ENCODE data around the gene ADAM17.
"Not testable (repeated sequence)": the region's sequence is repeated elsewhere in the genome, so short reads cannot be mapped to it uniquely, and the experiment has no call there.

ADAM17 gene

DNA sequence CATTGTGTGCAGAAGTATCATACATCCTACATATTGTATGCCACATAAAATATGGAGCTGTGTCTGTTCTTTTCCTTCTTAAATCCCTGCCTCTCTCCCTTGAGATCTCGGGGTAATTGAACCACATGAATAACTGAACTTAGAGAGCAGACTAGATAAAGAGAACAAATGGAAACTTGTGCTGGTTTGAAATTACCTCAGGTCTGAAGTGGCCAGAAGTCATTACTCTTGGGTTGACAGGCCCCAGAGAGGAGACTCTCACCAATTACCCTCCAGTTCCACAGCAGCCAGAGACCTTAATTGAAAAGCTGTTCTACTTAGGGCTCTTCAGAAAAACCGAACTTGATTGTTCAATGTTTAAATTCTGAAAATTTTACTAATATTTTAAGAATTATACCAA lies 5.0 kb upstream of the ADAM17 start:
- DNase-seq = no peak

- DNase-seq = no peak
These were observed 3.3 kb upstream of the ADAM17 start for GRCh38 chr2:9558948-9559381.

DNA sequence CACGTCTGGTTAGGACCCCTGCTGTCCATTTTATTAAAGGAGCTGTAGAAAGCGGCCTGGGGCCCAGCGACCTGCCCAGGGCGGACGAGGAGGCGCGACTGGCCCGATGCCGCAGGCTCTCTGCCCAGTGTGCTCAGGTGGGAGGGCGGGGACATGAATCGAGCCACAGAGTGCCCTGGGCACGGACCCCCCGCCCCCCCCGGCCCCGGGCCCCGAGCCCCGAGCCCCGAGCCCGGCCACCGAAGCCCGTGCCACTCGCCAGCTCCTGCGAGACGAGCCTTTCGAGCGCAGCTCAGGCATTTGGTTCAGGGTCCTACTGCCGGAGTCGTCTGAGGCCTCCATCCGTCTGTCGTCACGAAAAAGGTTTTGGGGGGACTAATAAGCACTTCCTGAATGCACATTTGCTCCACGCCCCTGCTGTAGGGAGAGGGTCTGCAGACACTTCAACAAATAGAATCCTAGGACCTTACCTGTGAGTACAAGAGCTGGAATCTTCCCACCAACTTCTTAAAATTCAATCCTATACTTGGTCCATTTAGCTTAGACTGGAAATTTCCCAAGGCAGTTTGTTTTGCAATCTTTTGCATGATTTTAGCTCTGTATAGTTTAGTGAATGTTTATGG lies 602 bp upstream of the ADAM17 start:
- no peak for DNase-seq

DNA sequence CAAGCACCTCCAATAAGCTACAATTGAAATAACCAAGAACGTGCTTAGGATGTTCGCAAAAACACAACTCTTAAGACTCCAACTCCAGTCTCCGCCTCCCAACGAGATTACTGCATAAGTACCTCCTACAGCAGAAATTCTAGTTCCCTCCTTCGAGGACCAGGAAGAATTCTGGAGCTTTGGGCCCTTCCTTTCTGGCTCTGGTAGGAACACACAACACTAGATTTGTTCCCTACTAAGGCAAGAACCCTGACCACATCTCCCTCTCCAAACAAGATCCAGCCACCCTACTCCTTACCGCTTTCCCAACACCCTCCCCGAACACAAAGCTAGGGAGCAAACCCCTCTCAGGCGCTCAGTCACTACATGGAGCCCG lies 721 bp downstream of the ADAM17 start:
- DNase-seq = peak; percentile 20 to 43

- no peak for DNase-seq
These were observed 3.1 kb downstream of the ADAM17 start for GRCh38 chr2:9552219-9553178.

DNA sequence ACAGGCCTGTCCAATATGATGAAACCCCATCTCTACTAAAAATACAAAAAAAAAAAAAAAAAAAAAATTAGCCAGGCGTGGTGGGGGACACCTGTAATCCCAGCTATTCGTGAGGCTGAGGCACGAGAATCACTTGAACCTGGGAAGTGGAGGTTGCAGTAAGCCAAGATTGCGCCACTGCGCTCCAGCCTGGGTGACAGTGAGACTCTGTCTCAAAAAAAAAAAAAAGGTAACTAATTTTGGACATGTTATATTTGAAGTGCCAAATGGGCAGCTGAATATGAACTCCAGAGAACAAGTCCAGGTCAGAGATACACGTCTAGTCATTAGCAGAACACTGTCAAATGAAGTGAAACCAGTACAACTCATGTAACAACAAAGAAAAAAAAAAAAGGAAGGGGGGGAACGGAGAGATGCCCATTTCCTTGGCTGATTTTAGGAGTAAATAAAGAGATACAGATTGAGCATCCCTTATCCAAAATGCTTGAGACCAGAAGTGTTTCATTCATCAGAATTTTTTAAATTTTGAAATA lies 4.7 kb downstream of the ADAM17 start:
- DNase-seq = not testable (repeated sequence)

DNA sequence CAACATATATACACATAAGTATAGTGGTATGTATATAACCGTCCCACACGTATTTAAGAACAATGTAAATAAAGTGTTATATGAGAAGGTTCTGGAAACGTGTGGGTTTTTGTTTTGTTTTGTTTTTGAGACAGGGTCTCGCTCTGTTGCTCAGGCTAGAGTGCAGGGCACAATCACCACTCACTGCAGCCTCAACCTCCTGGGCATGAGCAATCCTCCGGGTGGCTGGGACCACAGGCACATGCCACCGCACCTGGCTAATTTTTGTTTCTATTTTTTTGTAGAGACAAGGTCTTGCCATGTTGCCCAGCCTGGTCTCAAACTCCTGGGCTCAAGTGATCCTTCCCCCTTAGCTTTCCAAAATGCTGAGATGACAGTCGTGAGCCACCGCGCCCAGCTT lies 6.2 kb downstream of the ADAM17 start:
- DNase-seq = no peak

- no peak for DNase-seq
These were observed 7.1 kb downstream of the ADAM17 start for GRCh38 chr2:9548506-9548905.

DNA sequence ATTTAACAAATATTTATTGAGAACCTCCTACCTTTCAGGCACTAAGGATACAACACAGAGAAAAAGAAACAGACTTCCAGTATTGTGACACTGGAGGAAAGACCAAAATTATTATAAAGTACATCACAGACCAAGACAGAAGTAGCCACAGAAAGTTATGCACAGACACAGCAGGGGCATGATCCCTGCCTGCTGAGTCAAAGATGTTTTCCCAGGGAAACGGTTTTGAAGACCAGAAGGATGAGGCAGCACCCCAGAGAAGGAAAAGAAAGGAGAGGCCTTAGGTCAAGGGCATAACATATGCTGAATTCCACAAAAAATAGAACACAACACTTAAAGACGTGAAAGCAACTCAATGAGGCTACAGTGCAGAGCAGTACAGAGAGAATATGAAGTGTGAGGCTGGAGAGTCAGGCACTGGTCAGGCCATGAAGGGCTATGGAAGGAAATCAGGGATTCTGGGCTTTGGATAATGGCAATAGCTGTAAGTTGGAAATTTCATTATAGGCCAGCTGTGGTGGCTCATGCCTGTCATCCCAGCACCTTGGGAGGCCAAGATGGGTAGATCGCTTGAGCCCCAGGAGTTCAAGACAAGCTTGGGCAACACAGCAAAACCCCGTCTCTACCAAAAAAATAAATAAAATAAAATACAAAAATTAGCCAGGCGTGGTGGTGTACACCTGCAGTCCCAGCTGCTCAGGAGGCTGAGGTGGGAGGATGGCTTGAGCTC lies 8.2 kb downstream of the ADAM17 start:
- no peak for DNase-seq

DNA sequence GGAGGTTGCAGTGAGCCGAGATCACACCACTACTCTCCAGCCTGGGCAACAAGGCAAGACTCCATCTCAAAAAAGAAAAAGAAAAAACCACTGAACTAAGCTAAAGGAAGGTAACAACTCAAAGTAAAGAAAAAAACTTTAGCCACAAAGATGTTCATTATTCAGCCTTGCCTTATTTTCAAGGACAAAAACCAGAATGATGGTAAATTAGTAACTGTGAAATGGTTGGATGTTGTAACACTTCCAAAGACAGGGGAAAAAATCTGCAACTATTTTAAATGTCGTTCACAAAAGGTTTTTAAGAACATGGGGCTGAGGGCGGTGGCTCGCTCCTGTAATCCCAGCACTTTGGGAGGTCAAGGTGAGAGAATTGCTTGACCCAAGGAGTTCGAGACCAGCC lies 10.1 kb downstream of the ADAM17 start:
- no peak for DNase-seq

- no peak for DNase-seq
These were observed 12.1 kb downstream of the ADAM17 start for GRCh38 chr2:9543557-9543956.

DNA sequence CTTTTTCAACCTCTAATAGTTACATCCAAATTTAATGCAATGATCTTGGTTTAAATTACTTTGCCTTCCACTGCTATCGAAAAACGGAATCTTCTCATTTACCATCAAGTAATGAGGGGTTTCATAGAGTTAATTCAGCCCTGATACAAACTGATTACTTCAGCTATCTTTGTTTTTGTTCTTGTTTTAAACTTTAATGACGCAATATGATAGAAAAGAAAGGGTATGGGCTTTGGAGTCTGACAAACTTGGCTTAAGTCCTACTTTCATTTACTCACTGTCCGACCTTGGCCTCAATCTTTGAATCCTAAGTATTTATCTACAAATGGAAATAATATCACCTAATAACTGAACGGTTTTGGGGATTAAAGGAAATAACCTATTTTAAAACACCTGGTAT lies 16.1 kb downstream of the ADAM17 start:
- no peak for DNase-seq

GRCh38 chr2:9538000-9538507 lies 17.6 kb downstream of the ADAM17 start:
- no peak for DNase-seq

GRCh38 chr2:9536504-9536903 lies 19.1 kb downstream of the ADAM17 start:
- no peak for DNase-seq

GRCh38 chr2:9535177-9535576 lies 20.5 kb downstream of the ADAM17 start:
- no peak for DNase-seq

- DNase-seq = no peak
These were observed 22.0 kb downstream of the ADAM17 start for GRCh38 chr2:9533663-9534062.

- DNase-seq = no peak
These were observed 23.2 kb downstream of the ADAM17 start for GRCh38 chr2:9532421-9532820.

DNA sequence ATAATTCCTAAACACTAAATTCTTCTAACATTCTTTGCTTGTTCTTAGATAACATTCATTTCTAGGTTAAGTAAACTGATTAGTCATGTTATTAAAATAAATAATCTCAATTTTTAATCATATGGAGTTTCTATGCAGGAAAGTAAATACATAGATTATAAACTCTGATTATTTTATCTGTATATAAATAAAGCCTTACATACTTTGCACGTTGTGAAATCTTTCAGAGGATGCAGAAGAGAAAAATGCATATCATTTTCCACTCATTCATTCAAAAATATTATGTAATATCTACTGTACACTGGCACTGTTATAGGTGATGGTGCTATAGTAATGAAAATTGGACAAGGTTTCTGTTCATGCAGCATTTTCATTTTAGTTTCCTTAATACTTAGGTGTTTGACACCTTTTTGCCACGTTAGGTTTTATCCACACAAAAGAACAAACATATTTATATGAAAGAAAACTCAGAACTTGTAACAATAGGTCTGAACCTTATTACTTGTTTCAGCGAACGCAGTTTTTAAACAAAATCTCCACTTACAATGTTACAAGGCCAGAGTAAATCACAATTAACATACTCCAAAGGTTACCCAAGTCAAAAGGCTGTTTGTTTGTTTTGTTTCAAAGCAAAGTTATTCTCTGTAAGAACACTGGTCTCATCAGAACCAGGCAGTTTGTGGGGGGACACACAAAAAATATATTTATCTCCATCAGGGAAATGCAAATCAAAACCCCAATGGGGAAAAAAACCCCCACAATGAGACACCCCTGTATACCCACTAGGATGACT lies 27.4 kb downstream of the ADAM17 start:
- no peak for DNase-seq

DNA sequence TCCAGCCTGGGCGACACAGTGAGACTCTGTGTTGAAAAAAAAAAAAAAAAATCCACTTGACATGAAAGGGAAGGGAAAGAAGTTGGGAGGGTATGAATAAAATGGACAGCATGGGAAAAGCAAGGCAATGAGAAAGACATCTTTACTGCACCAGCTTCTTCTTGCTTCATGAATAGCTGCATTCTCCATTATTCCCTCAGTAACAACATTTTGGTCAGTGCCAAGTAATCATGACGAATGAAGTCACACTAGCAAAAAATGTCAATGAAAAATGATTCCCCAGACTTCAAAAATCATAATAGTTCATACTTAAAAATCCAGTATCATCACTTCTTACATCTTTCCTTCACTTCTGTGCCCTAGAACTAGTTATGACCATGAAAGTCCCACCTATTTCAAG lies 30.4 kb downstream of the ADAM17 start:
- no peak for DNase-seq

GRCh38 chr2:9524291-9524690 lies 31.3 kb downstream of the ADAM17 start:
- DNase-seq = no peak

- no peak for DNase-seq
These were observed 36.4 kb downstream of the ADAM17 start for GRCh38 chr2:9519250-9519649.

GRCh38 chr2:9518780-9519179 lies 36.9 kb downstream of the ADAM17 start:
- no peak for DNase-seq

All from activated CD4-positive, alpha-beta T cell treated with anti-CD3 and anti-CD28 coated beads, Interleukin-2, amount 50 U/mL, for 48 hours (primary cell).